DND-41 (cell line): ENCODE data around the gene MAST2.

Source experiments
- CTCF ChIP-seq: IDR thresholded peaks from 2 replicates; pipeline ENCODE4 v1.5.1; 2012; ENCODE audit warnings: borderline replicate concordance, low read length, moderate library complexity, mild to moderate bottlenecking; ENCODE audit not compliant: poor library complexity, severe bottlenecking; ENCODE audit errors: extremely low read depth
- EZH2 ChIP-seq: IDR thresholded peaks from 3 replicates; pipeline ENCODE4 v1.6.1; 2012; ENCODE audit warnings: borderline replicate concordance, low read depth, mild to moderate bottlenecking, moderate library complexity, low read length, inconsistent platforms; ENCODE audit not compliant: severe bottlenecking

GRCh38 chr1:45969866-45970265, 166.5 kb downstream of the MAST2 start:
- TF ChIP-seq CTCF (no peak), EZH2 (no peak)
